ENCODE measurements around the gene NCAPG2.

DNA sequence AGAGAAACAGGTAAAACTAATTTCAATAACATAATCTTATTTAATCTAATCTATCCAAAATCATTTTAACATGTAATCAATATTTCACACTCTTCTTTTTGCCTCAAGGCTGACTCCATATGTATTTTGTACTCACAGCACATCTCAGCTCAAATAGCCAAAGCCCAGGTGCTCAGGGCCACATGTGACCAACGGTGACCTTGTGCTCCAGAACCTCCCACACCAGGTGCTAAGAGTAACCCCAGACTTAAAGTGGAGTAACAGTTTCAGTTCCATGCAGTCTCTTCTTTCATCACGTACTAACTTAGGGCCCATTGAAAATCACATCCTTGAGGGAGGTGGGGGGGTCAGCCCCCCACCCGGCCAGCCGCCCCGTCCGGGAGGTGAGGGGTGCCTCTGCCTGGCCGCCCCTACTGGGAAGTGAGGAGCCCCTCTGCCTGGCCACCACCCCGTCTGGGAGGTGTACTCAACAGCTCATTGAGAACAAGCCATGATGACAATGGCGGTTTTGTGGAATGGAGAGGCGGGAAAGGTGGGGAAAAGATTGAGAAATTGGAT lies 47.3 kb downstream of the NCAPG2 start:
- TF ChIP-seq EZH2 (IDR thresholded peaks at IDR 0.05; ENCODE audit: low read length, missing control alignments): no peak
- TF ChIP-seq, protein P1, sequence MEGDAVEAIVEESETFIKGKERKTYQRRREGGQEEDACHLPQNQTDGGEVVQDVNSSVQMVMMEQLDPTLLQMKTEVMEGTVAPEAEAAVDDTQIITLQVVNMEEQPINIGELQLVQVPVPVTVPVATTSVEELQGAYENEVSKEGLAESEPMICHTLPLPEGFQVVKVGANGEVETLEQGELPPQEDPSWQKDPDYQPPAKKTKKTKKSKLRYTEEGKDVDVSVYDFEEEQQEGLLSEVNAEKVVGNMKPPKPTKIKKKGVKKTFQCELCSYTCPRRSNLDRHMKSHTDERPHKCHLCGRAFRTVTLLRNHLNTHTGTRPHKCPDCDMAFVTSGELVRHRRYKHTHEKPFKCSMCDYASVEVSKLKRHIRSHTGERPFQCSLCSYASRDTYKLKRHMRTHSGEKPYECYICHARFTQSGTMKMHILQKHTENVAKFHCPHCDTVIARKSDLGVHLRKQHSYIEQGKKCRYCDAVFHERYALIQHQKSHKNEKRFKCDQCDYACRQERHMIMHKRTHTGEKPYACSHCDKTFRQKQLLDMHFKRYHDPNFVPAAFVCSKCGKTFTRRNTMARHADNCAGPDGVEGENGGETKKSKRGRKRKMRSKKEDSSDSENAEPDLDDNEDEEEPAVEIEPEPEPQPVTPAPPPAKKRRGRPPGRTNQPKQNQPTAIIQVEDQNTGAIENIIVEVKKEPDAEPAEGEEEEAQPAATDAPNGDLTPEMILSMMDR (conservative IDR thresholded peaks at IDR 0.05 in 1 of 2, IDR thresholded peaks at IDR 0.05 in 1 of 2; ENCODE audit: low read depth in 1 of 2, low read length in 2 of 2): no peak
